ENCODE results near the gene UBR4.

DNA sequence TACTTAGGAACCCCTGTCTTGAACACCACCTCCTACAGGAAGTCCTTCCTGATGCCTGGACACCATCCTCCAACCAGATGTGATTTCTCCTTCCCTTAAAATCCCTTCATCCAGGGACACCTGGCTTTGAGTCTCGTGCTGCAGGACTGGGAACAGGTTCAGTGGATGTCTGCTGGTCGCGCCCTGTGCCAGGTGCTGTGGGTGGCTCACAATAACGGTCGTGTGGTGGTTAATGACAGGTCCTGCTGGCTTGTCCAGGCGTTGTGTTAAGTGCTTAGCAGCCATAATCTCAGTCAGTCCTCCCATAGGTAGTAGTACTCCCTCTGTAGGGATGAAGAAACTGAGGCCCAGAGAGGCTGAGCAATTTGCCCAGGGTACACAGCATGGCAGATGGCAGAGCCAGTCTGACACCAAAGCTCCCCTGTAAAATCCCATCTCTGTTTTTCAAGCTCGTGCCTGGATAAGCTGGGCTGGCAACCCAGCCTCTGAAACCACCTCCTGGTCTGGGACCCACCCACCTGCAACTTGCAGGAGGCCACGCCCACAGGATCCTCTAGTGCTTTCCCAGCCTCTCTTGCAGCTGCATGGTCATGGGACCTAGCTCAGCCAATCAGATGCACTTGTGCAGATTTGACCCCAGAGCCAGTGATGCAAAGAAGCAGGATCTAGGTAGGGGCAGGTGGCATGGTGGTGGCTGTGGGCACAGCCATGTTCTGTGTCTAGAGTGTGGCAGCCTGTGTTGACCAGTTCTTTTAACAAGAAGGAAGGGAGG is 147.6 kb downstream of the UBR4 start:
- TF ChIP-seq REST (IDR thresholded peaks at IDR 0.05; ENCODE audit: borderline replicate concordance) (no peak), TAF1 (IDR thresholded peaks at IDR 0.05; ENCODE audit: low read depth) (no peak)
